Epidermal melanocyte (primary cell): ENCODE data around the gene ARSG.
A peak's percentile ranks its signal among the peaks of the same experiment; 100 is the strongest.
"Not testable (repeated sequence)": the region's sequence is repeated elsewhere in the genome, so short reads cannot be mapped to it uniquely, and the experiment has no call there.

ENCODE experiments used
- DNase-seq: peaks from one replicate; pipeline ENCODE4 v3.0.0; 2011; ENCODE audit warnings: low spot score; ENCODE audit not compliant: insufficient read length

The ARSG gene

DNA sequence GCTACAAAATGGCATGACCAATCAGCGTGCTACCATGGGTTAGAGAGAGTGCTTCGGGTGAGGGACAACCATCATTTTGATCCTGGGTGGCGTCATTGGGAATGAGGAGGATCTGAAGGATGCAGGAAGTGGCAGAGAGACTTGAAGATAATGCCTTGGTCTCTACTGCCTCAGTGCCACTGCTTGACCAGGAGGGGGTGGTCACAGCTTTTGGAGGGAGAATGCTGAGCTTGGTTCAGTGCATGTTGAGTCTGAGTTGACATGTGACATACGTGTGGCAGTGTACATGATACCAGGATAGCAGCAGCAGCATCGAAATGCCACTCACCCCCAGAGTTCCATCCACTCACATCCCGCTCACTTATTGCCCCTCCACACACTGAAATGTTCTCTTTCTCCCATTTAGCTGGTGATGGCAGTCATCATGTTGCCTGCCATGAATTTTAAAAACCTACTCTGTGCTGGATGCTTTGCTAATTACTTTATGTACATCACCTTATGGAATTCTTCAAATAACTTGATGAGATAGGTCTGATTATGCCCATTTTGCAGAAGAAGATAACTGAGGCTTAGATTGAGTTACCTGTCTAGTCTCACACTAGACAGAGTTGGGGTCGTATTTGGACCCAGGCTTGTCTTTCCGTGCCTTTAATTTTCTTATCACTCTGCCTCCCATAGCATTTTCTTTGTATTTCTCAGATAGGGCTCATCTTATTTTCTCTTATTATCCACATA, 36.7 kb downstream of the ARSG start:
- no peak for DNase-seq

DNA sequence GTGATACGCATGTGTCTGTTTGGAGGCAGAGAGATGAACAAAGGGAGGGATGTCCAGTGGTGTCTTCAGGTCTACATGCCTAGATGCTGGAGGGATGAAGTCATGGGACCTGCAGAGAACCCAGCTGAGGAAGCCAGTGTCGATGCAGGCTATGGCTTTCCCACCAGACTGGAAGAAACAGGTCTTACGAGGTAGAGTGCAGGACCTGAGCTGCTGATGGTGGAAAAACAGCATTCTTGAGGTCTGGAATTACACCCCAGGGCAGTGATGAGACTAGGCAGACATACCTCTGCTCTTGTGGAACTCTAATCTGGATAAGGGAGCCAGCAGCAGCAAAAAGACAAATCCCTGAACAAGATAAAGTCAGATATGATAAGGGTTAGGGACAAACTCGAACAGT, 37.4 kb downstream of the ARSG start:
- no peak for DNase-seq

- DNase-seq: no peak
These were observed 38.0 kb downstream of the ARSG start for GRCh38 chr17:68329331-68329730.

DNA sequence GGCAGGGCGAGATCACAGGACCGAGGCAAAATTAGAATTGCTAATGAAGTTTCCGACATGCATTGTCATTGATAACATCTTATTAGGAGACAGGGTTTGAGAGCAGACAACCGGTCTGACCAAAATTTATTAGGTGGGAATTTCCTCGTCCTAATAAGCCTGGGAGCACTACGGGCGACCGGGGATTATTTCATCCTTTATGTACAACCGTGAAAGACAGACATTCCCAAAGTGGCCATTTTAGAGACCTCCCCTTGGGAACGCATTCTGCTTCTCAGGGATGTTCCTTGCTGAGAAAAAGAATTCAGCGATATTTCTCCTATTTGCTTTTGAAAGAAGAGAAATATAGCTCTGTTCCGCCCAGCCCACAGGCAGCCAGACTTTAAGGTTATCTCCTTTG, 40.6 kb downstream of the ARSG start:
- not testable (repeated sequence) for DNase-seq

- DNase-seq: no peak
These were observed 43.1 kb downstream of the ARSG start for GRCh38 chr17:68334393-68334792.

DNA sequence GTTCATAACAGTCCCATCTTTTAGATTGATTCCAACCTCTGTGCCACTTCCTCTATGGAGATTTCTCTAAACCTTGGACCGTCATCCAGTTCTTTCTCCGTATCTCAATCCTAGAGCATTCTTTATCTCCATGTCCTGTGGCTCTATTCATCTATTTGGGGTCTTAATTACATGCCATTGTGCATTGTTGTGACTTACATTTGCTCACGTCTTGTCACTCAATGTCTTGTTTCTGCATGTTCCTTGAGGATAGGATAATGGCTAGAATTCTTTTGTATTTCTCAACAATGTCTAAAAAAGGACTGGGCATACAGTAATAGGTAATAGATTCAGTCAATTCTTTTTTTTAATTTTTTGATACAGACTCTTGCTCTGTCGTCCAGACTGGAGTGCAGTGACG, 50.2 kb downstream of the ARSG start:
- no peak for DNase-seq

- no peak for DNase-seq
These were observed 52.7 kb downstream of the ARSG start for GRCh38 chr17:68343976-68344375.

- no peak for DNase-seq
These were observed 53.4 kb downstream of the ARSG start for GRCh38 chr17:68344701-68345136.

GRCh38 chr17:68346448-68346847, 55.2 kb downstream of the ARSG start:
- no peak for DNase-seq

DNA sequence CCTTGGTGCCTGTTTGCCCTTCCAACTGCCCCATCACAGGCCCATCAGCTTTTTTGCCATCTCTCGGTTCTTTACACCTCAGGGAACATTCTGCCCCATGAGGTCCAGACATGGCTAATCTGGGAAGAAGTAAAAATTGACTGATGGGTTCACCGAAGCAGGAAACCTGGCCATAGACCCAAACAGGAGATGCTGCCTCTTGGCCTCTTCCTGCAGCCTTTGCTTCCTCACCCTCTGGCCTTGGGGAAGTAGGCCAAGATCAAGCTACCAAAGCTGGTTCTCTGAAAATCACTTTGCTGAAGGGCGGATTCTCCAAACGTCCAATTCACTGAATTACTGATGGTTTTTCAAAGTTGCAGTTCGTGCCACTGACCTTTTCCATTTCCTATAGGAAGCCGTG, 56.1 kb downstream of the ARSG start:
- no peak for DNase-seq

- DNase-seq: no peak
These were observed 57.9 kb downstream of the ARSG start for GRCh38 chr17:68349157-68349556.

GRCh38 chr17:68351395-68351794, 60.1 kb downstream of the ARSG start:
- no peak for DNase-seq

GRCh38 chr17:68352041-68352440, 60.7 kb downstream of the ARSG start:
- DNase-seq: no peak

- DNase-seq: not testable (repeated sequence)
These were observed 61.4 kb downstream of the ARSG start for GRCh38 chr17:68352671-68353070.

DNA sequence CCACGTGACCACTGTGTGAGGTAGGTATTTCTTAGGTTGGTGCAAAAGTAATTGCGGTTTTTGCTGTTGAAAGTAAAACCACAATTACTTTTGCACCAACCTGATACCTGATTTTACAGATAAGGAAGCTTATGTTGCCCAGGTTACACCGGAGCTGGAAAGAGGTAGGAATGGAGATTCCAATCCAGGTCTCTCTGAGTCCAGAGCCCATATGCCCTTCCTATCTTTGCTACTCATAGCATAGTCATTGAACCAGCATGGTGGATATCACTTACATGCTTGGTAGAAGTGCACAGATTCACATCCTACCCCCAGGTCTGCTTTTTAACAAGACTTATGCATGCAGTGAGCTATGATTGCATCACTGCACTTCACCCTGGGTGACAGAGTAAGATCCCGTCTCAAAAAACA, 61.8 kb downstream of the ARSG start:
- no peak for DNase-seq

GRCh38 chr17:68354311-68354710, 63.0 kb downstream of the ARSG start:
- DNase-seq: peak; percentile 52

- DNase-seq: not testable (repeated sequence)
These were observed 63.8 kb downstream of the ARSG start for GRCh38 chr17:68355108-68355507.

DNA sequence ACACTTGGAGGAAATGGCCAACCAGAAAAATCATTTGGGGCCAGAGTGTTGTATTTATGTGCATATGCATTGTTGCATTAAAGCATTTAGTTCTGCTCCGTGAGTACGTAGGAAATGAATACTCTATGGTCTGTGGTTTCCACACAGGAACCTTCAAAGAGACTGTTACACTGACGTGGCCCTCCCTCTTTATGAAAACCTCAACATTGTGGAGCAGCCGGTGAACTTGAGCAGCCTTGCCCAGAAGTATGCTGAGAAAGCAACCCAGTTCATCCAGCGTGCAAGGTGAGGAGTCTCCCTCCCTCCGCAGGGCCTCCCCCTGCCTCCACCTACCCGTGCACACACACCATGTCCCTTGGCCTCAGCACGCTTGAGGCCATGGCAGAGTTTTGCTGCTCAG, 65.2 kb downstream of the ARSG start:
- DNase-seq: no peak

GRCh38 chr17:68356949-68357455, 65.7 kb downstream of the ARSG start:
- no peak for DNase-seq

GRCh38 chr17:68357886-68358285, 66.6 kb downstream of the ARSG start:
- DNase-seq: no peak

DNA sequence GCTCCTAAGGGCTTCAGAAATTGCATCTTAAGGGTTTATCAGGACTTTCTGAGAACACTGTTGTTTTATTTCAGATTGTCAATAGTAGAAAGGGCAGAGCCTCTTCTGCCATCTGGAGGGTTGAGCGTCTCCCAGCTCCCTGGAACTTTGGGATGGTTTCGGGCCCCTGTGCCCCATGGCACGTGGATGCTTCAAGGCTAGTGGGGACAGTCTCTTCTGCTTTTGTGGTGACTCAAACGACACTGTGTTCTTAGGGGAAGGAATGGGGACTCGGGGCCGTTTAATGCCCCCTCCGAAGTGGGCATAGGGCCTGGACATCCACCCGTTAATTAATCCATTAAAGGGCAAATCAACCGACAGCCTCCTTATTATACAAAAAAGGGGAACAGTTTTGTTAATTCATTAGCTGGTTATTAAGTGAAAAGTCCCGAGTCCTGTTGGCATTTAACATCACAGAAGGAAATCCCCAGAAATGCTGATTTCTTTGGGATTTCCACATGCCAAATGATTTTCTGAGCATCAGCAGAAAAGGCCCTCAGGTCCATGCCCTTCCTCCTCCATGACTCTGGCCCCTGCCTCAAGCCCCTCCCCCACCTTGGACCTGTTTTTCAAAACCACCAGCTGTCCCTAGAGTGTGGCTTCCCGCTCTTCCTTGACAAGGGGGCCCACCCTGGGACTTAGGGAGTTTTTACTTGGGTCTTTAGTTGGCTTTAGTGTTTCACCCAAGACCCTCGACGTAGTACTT, 68.7 kb downstream of the ARSG start:
- DNase-seq: no peak

DNA sequence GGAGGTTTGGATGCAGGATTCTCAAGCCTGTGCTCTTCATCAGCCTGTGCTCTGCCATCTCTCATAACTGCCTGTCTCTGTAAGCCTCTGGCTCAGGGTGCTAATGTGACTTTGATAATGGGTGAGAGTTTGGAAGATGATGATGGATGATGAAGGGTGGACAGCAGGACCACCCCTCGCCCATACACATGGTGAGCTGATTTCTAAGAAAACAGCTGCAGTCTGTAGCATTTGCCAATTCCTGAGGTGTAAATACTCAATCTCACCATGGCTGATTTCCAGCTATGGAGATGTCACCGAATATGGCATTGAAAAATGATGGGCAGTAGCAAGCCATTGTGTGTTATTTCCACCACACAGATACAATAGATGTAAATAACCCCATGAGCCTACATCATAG, 74.2 kb downstream of the ARSG start:
- DNase-seq: no peak

GRCh38 chr17:68368387-68368786, 77.1 kb downstream of the ARSG start:
- no peak for DNase-seq
